Stomach (tissue), 9 donors: ENCODE measurements around the gene ZPBP2. TPM values are rescaled to one million over a fixed set of nuclear protein-coding genes. Genes with fewer than 3 reads are reported as not detected.

Experiments used
- DNase-seq, 2 donors: peaks; one replicate each; pipeline versions ENCODE4 v3.0.0 to v3.0.0-alpha.2; 2013 to 2019
- H3K27ac ChIP-seq, 5 donors: fragments of 200-600 bp in 4 of 5; sonication (generic) in 4 of 5; one replicate each; pipeline ENCODE4 v1.5.1; 2013 to 2019; ENCODE audit warnings: mild to moderate bottlenecking in 1 of 5, moderate library complexity in 1 of 5
- H3K27me3 ChIP-seq, 3 donors: fragments of 200-600 bp; sonication (generic); one replicate each; pipeline ENCODE4 v1.5.1; 2017 to 2019; ENCODE audit warnings: mixed run types in 1 of 3
- H3K36me3 ChIP-seq, 4 donors: fragments of 200-600 bp; sonication (generic); 1 replicate in 3 of 4; 2 replicates in 1 of 4; pipeline ENCODE4 v1.5.1; 2016 to 2019
- H3K4me1 ChIP-seq, 4 donors: fragments of 200-600 bp; sonication (generic); one replicate each; pipeline ENCODE4 v1.5.1; 2016 to 2019
- H3K4me3 ChIP-seq, 4 donors: fragments of 200-600 bp; sonication (generic) in 3 of 4; one replicate each; pipeline ENCODE4 v1.5.1; 2016 to 2019; ENCODE audit warnings: mild to moderate bottlenecking in 1 of 4
- H3K9me3 ChIP-seq, 4 donors: fragments of 200-600 bp; sonication (generic); one replicate each; pipeline ENCODE4 v1.5.1; 2016 to 2019
- CTCF ChIP-seq, 7 experiments: fragments of 450-650 bp in 4 of 7; fragments of 200-600 bp in 3 of 7; sonication (generic) in 3 of 7; IDR thresholded peaks; one replicate each; pipeline ENCODE4 v1.5.1; 2016 to 2019; ENCODE audit warnings: antibody characterized with exemption in 7 of 7, control low read depth in 2 of 7, mild to moderate bottlenecking in 1 of 7
- EP300 ChIP-seq: sonication (generic); formaldehyde crosslinking; IDR thresholded peaks from one replicate; pipeline ENCODE4 v1.6.1; 2017; ENCODE audit warnings: antibody characterized with exemption
- POLR2A ChIP-seq, 4 donors: fragments of 450-650 bp; IDR thresholded peaks; one replicate each; pipeline ENCODE4 v1.6.1; 2016; ENCODE audit warnings: antibody characterized with exemption in 4 of 4, control low read depth in 2 of 4, mild to moderate bottlenecking in 1 of 4, moderate library complexity in 1 of 4
- POLR2AphosphoS5 ChIP-seq, 3 donors: sonication (generic); formaldehyde crosslinking; IDR thresholded peaks; one replicate each; pipeline ENCODE4 v1.6.1; 2016; ENCODE audit warnings: antibody characterized with exemption in 3 of 3
- WGBS, 5 donors: extraction: QIAGEN DNeasy Blood & Tissue Kit in 3 of 5; methylation state at CpG; one replicate each; pipeline versions ENCODE4 v1.1.5 to v1.1.7; 2013 to 2018; 5-methylcytosine and 5-hydroxymethylcytosine counted together
- intact Hi-C: fragments of 100-400 bp; cut with DNase I; formaldehyde crosslinking; loops from one replicate; pipeline ENCODE4 v1.15.1; 2023; ENCODE audit warnings: low total_unique reads
- polyA plus RNA-seq, 3 donors: library from polyadenylated mRNA; stranded (reverse); fragments of 200-250 nt; gene quantifications; one replicate each; pipeline ENCODE4 v1.2.3, GENCODE V29; 2013
- total RNA-seq, 5 donors: library from RNA; depleted of rRNA; stranded (reverse); fragments of >200 nt; gene quantifications; one replicate each; pipeline versions ENCODE4 v1.1.0 to v1.2.3, GENCODE V29; 2014 to 2016
- donor health status: healthy with polysubstance abuse.
- donor health status: Bipolar disorder and iron deficiency.
- donor health status: healthy.

The ZPBP2 gene
- total and polyA plus RNA-seq, 8 donors = not detected

GRCh38 chr17:39831588-39831987 is 36.4 kb upstream of the ZPBP2 start:
- Histone ChIP-seq H3K9me3 (peaks cover 0 to 4% (median 0%) of the 10 kb centered on the region in 4 donors), H3K4me1 (no peaks in the 10 kb centered on the region), H3K4me3 (no peak overlapping the region), H3K36me3 (no peaks in the 10 kb centered on the region), H3K27me3 (peaks cover 0 to 4% (median 0%) of the 10 kb centered on the region in 3 donors), H3K27ac (no peak overlapping the region)
- WGBS, 5 donors = 68 to 85% (median 74%) methylated on average over 2 of the region's 2 CpGs
- TF ChIP-seq POLR2AphosphoS5 (IDR thresholded peaks at IDR 0.05) = no peak
- TF ChIP-seq CTCF (IDR thresholded peaks at IDR 0.05) = no peak
- no peak for TF ChIP-seq POLR2A (IDR thresholded peaks at IDR 0.05)
- no peak for TF ChIP-seq EP300
- intact Hi-C loops = no loop called here
- no peak for DNase-seq

- no peak for DNase-seq
Observed at GRCh38 chr17:39834017-39834416, 34.0 kb upstream of the ZPBP2 start.

DNA sequence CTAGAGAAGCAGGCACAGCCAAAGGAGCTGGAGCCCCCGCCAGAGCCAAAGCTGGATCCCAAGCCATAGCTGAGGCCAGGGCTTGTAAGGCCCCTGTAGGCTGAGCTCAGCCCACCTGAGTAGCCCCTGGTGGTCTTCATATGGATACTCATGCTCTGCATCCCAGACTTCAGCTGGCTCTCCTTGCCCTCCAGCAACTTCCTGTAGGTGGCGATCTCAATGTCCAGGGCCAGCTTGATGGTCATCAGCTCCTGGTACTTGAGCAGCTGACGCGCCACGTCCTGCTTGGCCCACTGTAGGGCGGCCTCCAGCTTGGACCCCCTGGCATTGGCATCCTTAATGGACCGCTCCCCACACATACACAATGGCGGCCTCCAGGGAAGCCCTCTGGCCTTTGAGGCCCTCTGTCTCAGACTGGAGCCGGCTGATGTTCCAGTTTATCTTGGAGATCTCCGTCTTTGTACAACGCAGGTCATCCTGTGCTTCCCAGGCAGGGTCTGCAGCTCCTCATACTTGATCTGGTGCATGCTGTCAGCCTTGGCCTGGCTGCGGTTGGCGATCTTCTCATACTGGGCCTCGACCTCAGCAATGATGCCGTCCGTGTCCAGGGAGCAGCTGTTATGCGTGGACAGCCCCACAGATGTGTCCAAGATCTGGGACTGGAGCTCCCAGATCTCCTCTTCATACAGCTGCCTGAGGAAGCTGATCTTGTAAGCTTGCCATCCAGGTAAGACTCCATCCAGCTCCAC is 32.8 kb upstream of the ZPBP2 start:
- no peak for DNase-seq
- H3K27me3 ChIP-seq = peaks cover 0 to 9% (median 0%) of the 10 kb centered on the region in 3 donors
- no peaks in the 10 kb centered on the region for H3K36me3 ChIP-seq
- peaks cover 0 to 22% (median 20%) of the 10 kb centered on the region in 4 donors for H3K9me3 ChIP-seq
- intact Hi-C loops = no loop called here
- TF ChIP-seq POLR2AphosphoS5 (IDR thresholded peaks at IDR 0.05) (no peak), CTCF (IDR thresholded peaks at IDR 0.05) (no peak), POLR2A (IDR thresholded peaks at IDR 0.05) (no peak), EP300 (no peak)
- no peak overlapping the region for H3K4me3 ChIP-seq
- no peak overlapping the region for H3K27ac ChIP-seq
- 95 to 97% (median 97%) methylated on average over 16 to 17 of the region's 17 CpGs for WGBS, 5 donors
- H3K4me1 ChIP-seq = no peaks in the 10 kb centered on the region

More at GRCh38 chr17:39834017-39834416, 34.0 kb upstream of the ZPBP2 start:
- Histone ChIP-seq H3K27me3 (peaks cover 0 to 4% (median 0%) of the 10 kb centered on the region in 3 donors), H3K4me3 (no peak overlapping the region), H3K27ac (no peak overlapping the region), H3K4me1 (no peaks in the 10 kb centered on the region), H3K36me3 (no peaks in the 10 kb centered on the region), H3K9me3 (peaks cover 0 to 22% (median 20%) of the 10 kb centered on the region in 4 donors)
- TF ChIP-seq EP300 (no peak), POLR2A (IDR thresholded peaks at IDR 0.05) (no peak), POLR2AphosphoS5 (IDR thresholded peaks at IDR 0.05) (no peak), CTCF (IDR thresholded peaks at IDR 0.05) (no peak)
- intact Hi-C loops = no loop called here

DNA sequence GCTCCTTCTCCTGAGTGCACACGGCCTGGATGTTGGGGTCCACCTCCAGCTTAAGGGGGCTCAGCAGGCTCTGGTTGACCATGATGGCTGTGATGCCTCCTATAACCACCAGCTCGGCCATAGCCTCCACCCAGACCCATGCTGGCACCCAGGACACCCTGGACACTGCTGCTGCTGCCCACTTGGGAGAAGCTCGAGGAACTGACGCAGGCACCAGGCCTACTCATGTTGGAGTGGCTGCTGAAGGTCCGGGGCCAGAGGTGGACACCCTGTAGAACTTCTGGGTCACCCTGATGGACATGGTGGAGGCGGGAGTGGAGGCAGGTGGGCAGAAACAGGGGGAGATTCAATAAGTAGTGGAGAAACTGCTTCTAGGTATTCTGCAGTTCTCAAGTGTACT is 31.9 kb upstream of the ZPBP2 start:
- Histone ChIP-seq H3K27ac (no peak overlapping the region), H3K36me3 (no peaks in the 10 kb centered on the region), H3K27me3 (peaks cover 0 to 15% (median 0%) of the 10 kb centered on the region in 3 donors), H3K4me1 (no peaks in the 10 kb centered on the region), H3K4me3 (no peak overlapping the region), H3K9me3 (peaks cover 0 to 22% (median 20%) of the 10 kb centered on the region in 4 donors)
- TF ChIP-seq POLR2A (IDR thresholded peaks at IDR 0.05) (no peak), POLR2AphosphoS5 (IDR thresholded peaks at IDR 0.05) (no peak), CTCF (IDR thresholded peaks at IDR 0.05) (no peak), EP300 (no peak)
- intact Hi-C loops = no loop called here
- WGBS, 5 donors = 86 to 94% (median 93%) methylated on average over 5 to 6 of the region's 6 CpGs
- DNase-seq = no peak
